DND-41 (cell line): ENCODE results near the gene NECTIN2.

ENCODE experiments used
- EZH2 ChIP-seq: IDR thresholded peaks from 3 replicates; pipeline ENCODE4 v1.6.1; 2012; ENCODE audit warnings: borderline replicate concordance, low read depth, mild to moderate bottlenecking, moderate library complexity, low read length, inconsistent platforms; ENCODE audit not compliant: severe bottlenecking
- TF ChIP-seq, protein P1 (sequence below): IDR thresholded peaks from 2 replicates; pipeline ENCODE4 v1.5.1; 2012; ENCODE audit warnings: borderline replicate concordance, low read length, moderate library complexity, mild to moderate bottlenecking; ENCODE audit not compliant: poor library complexity, severe bottlenecking; ENCODE audit errors: extremely low read depth

DNA sequence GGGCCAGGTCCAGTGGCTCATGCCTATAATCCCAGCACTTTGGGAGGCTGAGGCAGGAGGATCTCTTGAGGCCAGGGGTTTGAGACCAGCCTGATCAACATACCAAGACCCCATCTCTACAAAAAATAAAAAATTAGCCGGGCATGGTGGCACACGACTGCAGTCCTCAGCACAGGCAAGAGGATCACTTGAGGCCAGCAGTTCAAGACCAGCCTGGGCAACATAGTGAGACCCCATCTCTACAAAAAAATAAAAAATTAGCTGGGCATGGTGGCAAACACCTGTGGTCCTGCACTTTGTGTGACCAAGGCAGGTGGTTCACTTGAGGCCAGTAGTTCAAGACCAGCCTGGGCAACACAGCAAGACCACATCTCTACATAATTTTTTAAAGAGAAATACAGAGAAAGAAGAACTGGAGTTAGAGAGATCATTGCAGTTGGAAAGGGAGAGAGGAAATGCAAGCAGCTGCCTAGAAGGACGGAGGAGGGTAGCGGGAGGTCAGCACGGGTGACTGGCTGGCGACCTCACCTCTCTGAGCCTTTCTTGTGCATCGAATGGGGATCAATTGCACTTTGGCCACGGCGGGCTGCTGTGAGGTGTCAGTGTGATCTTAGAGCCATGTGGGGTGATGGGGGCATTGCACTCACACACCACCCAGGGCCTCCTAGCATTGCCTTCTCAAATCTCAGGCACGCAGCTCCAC, 23.3 kb upstream of the NECTIN2 start:
- TF ChIP-seq, protein P1, sequence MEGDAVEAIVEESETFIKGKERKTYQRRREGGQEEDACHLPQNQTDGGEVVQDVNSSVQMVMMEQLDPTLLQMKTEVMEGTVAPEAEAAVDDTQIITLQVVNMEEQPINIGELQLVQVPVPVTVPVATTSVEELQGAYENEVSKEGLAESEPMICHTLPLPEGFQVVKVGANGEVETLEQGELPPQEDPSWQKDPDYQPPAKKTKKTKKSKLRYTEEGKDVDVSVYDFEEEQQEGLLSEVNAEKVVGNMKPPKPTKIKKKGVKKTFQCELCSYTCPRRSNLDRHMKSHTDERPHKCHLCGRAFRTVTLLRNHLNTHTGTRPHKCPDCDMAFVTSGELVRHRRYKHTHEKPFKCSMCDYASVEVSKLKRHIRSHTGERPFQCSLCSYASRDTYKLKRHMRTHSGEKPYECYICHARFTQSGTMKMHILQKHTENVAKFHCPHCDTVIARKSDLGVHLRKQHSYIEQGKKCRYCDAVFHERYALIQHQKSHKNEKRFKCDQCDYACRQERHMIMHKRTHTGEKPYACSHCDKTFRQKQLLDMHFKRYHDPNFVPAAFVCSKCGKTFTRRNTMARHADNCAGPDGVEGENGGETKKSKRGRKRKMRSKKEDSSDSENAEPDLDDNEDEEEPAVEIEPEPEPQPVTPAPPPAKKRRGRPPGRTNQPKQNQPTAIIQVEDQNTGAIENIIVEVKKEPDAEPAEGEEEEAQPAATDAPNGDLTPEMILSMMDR, result no peak
- no peak for TF ChIP-seq EZH2
